Astrocyte (in vitro differentiated cells and primary cell): ENCODE data around the gene AKT3.

ENCODE experiments used
- CTCF ChIP-seq: IDR thresholded peaks from 2 replicates; pipeline ENCODE4 v1.5.1; 2011; ENCODE audit warnings: low read depth, mild to moderate bottlenecking, inconsistent platforms, low read length, moderate library complexity; ENCODE audit not compliant: insufficient read depth
- EZH2 ChIP-seq: IDR thresholded peaks from 2 replicates; pipeline ENCODE4 v1.6.1; 2012; ENCODE audit warnings: mild to moderate bottlenecking, low read length, inconsistent platforms; ENCODE audit not compliant: insufficient read depth

GRCh38 chr1:243845888-243846287 is 4.2 kb downstream of the AKT3 start:
- no peak for TF ChIP-seq CTCF
- no peak for TF ChIP-seq EZH2
